ENCODE data around the gene IGSF6. TPM values are rescaled to one million over a fixed set of nuclear protein-coding genes. Genes with fewer than 3 reads are reported as not detected.
"Not testable (repeated sequence)": the region's sequence is repeated elsewhere in the genome, so short reads cannot be mapped to it uniquely, and the experiment has no call there.

Gene IGSF6
- total RNA-seq, 8 experiments from 2014 or later = 0.46 to 7.4 (median 1.0) TPM

GRCh38 chr16:21619765-21620425 lies 32.5 kb downstream of the IGSF6 start:
- in situ Hi-C loops (cut with MboI; ENCODE audit: low pct_unique_long_range_greater_than_20kb in 2 of 9, low sequenced_read_pairs in 9 of 9, unreplicated experiment in 9 of 9) = no loop called here
- no peak overlapping the region for H3K27ac ChIP-seq
- ATAC-seq (replicated peaks in 6 of 8) = no peak
- no peaks in the 10 kb centered on the region for H3K4me1 ChIP-seq (replicated peaks in 1 of 2)
- no peak overlapping the region for H3K4me3 ChIP-seq
- WGBS, 10 experiments = 71 to 100% (median 92%) methylated on average over 2 to 4 of the region's 4 CpGs; no CpG with 5 or more reads in 3 of the 10 experiments

GRCh38 chr16:21618281-21618680 lies 34.1 kb downstream of the IGSF6 start:
- Histone ChIP-seq H3K4me1 (replicated peaks in 1 of 2) (no peaks in the 10 kb centered on the region), H3K4me3 (no peak overlapping the region), H3K27ac (no peak overlapping the region)
- no peak for ATAC-seq (replicated peaks in 6 of 8)
- 90 to 100% (median 95%) methylated on average over 4 to 5 of the region's 5 CpGs; no CpG with 5 or more reads in 2 of the 10 experiments for WGBS, 10 experiments
- in situ Hi-C loops (cut with MboI; ENCODE audit: low pct_unique_long_range_greater_than_20kb in 2 of 9, low sequenced_read_pairs in 9 of 9, unreplicated experiment in 9 of 9) = no loop called here

GRCh38 chr16:21617607-21618006 lies 34.8 kb downstream of the IGSF6 start:
- peak in 2 of 8 experiments; percentile 48 to 67 for ATAC-seq (replicated peaks in 6 of 8)
- Histone ChIP-seq H3K4me3 (no peak overlapping the region), H3K27ac (no peak overlapping the region), H3K4me1 (replicated peaks in 1 of 2) (peaks cover 0 to 2% of the 10 kb centered on the region in 2 donors)
- WGBS, 10 experiments = 100% methylated on average over 1 of the region's 3 CpGs; no CpG with 5 or more reads in 9 of the 10 experiments
- in situ Hi-C loops (cut with MboI; ENCODE audit: low pct_unique_long_range_greater_than_20kb in 2 of 9, low sequenced_read_pairs in 9 of 9, unreplicated experiment in 9 of 9) = no loop called here

- Histone ChIP-seq H3K4me3 (no peak overlapping the region), H3K27ac (no peak overlapping the region), H3K4me1 (replicated peaks in 1 of 2) (peaks cover 16 to 29% of the 10 kb centered on the region in 2 donors)
- in situ Hi-C loops (cut with MboI; ENCODE audit: low pct_unique_long_range_greater_than_20kb in 2 of 9, low sequenced_read_pairs in 9 of 9, unreplicated experiment in 9 of 9) = no loop called here
- WGBS, 10 experiments = 83 to 100% (median 100%) methylated on average over 1 to 3 of the region's 3 CpGs; no CpG with 5 or more reads in 3 of the 10 experiments
- ATAC-seq (replicated peaks in 6 of 8) = no peak
Observed at GRCh38 chr16:21614896-21615295, 37.5 kb downstream of the IGSF6 start.

GRCh38 chr16:21613781-21614180 lies 38.6 kb downstream of the IGSF6 start:
- WGBS, 10 experiments = 86 to 100% (median 100%) methylated on average over 1 to 2 of the region's 2 CpGs; no CpG with 5 or more reads in 1 of the 10 experiments
- Histone ChIP-seq H3K4me3 (no peak overlapping the region), H3K27ac (no peak overlapping the region), H3K4me1 (replicated peaks in 1 of 2) (peaks cover 16 to 40% of the 10 kb centered on the region in 2 donors)
- in situ Hi-C loops (cut with MboI; ENCODE audit: low pct_unique_long_range_greater_than_20kb in 2 of 9, low sequenced_read_pairs in 9 of 9, unreplicated experiment in 9 of 9) = no loop called here
- ATAC-seq (replicated peaks in 6 of 8) = no peak

GRCh38 chr16:21613361-21613760 lies 39.0 kb downstream of the IGSF6 start:
- H3K4me1 ChIP-seq (replicated peaks in 1 of 2) = peaks cover 16 to 42% of the 10 kb centered on the region in 2 donors
- no peak overlapping the region for H3K4me3 ChIP-seq
- no peak for ATAC-seq (replicated peaks in 6 of 8)
- in situ Hi-C loops (cut with MboI; ENCODE audit: low pct_unique_long_range_greater_than_20kb in 2 of 9, low sequenced_read_pairs in 9 of 9, unreplicated experiment in 9 of 9) = no loop called here
- 90 to 100% (median 96%) methylated on average over 2 to 4 of the region's 4 CpGs; no CpG with 5 or more reads in 3 of the 10 experiments for WGBS, 10 experiments
- no peak overlapping the region for H3K27ac ChIP-seq

- 21 to 100% (median 67%) methylated on average over 1 to 4 of the region's 7 CpGs; no CpG with 5 or more reads in 1 of the 10 experiments for WGBS, 10 experiments
- ATAC-seq (replicated peaks in 6 of 8) = peak; percentile 22 to 77 (median 52)
Observed at GRCh38 chr16:21611556-21612384, 40.6 kb downstream of the IGSF6 start.

GRCh38 chr16:21611198-21611555 lies 41.2 kb downstream of the IGSF6 start:
- ATAC-seq (replicated peaks in 6 of 8) = no peak
- H3K4me3 ChIP-seq = no peak overlapping the region
- no peak overlapping the region for H3K27ac ChIP-seq
- 0 to 82% (median 63%) methylated on average over 2 to 4 of the region's 4 CpGs; no CpG with 5 or more reads in 1 of the 10 experiments for WGBS, 10 experiments
- H3K4me1 ChIP-seq (replicated peaks in 1 of 2) = peaks cover 16 to 42% of the 10 kb centered on the region in 2 donors
- in situ Hi-C loops (cut with MboI; ENCODE audit: low pct_unique_long_range_greater_than_20kb in 2 of 9, low sequenced_read_pairs in 9 of 9, unreplicated experiment in 9 of 9) = no loop called here

More at GRCh38 chr16:21611556-21612384, 40.6 kb downstream of the IGSF6 start:
- H3K4me3 ChIP-seq = no peak overlapping the region
- peaks cover 16 to 42% of the 10 kb centered on the region in 2 donors for H3K4me1 ChIP-seq (replicated peaks in 1 of 2)
- in situ Hi-C loops (cut with MboI; ENCODE audit: low pct_unique_long_range_greater_than_20kb in 2 of 9, low sequenced_read_pairs in 9 of 9, unreplicated experiment in 9 of 9) = no loop called here
- no peak overlapping the region for H3K27ac ChIP-seq

- H3K4me3 ChIP-seq = no peak overlapping the region
- in situ Hi-C loops (cut with MboI; ENCODE audit: low pct_unique_long_range_greater_than_20kb in 2 of 9, low sequenced_read_pairs in 9 of 9, unreplicated experiment in 9 of 9) = no loop called here
Observed at GRCh38 chr16:21610766-21611165, 41.6 kb downstream of the IGSF6 start.

GRCh38 chr16:21610006-21610544 lies 42.3 kb downstream of the IGSF6 start:
- no peak overlapping the region for H3K4me3 ChIP-seq
- H3K27ac ChIP-seq = peak overlapping the region in 1 of 2 donors; percentile 61
- 17 to 100% (median 48%) methylated on average over 1 to 3 of the region's 3 CpGs; no CpG with 5 or more reads in 2 of the 10 experiments for WGBS, 10 experiments
- H3K4me1 ChIP-seq (replicated peaks in 1 of 2) = peaks cover 16 to 42% of the 10 kb centered on the region in 2 donors
- peak in 5 of 8 experiments; percentile 27 to 92 (median 80) for ATAC-seq (replicated peaks in 6 of 8)
- in situ Hi-C loops (cut with MboI; ENCODE audit: low pct_unique_long_range_greater_than_20kb in 2 of 9, low sequenced_read_pairs in 9 of 9, unreplicated experiment in 9 of 9) = no loop called here

More at GRCh38 chr16:21610766-21611165, 41.6 kb downstream of the IGSF6 start:
- peaks cover 16 to 42% of the 10 kb centered on the region in 2 donors for H3K4me1 ChIP-seq (replicated peaks in 1 of 2)
- ATAC-seq (replicated peaks in 6 of 8) = no peak
- no peak overlapping the region for H3K27ac ChIP-seq
- 61 to 100% (median 78%) methylated on average over 2 of the region's 2 CpGs; no CpG with 5 or more reads in 4 of the 10 experiments for WGBS, 10 experiments

GRCh38 chr16:21608639-21609328 lies 43.6 kb downstream of the IGSF6 start:
- Histone ChIP-seq H3K4me1 (replicated peaks in 1 of 2) (peaks cover 28 to 54% of the 10 kb centered on the region in 2 donors), H3K27ac (no peak overlapping the region), H3K4me3 (no peak overlapping the region)
- 60 to 100% (median 100%) methylated on average over 1 to 3 of the region's 3 CpGs; no CpG with 5 or more reads in 2 of the 10 experiments for WGBS, 10 experiments
- ATAC-seq (replicated peaks in 6 of 8) = no peak
- in situ Hi-C loops (cut with MboI; ENCODE audit: low pct_unique_long_range_greater_than_20kb in 2 of 9, low sequenced_read_pairs in 9 of 9, unreplicated experiment in 9 of 9) = no loop called here

- ATAC-seq (replicated peaks in 6 of 8); H3K27ac ChIP-seq; H3K4me3 ChIP-seq; in situ Hi-C loops (cut with MboI; ENCODE audit: low pct_unique_long_range_greater_than_20kb in 2 of 9, low sequenced_read_pairs in 9 of 9, unreplicated experiment in 9 of 9): not testable (repeated sequence)
- WGBS, 10 experiments = 60 to 100% (median 100%) methylated on average over 1 to 8 of the region's 8 CpGs; no CpG with 5 or more reads in 2 of the 10 experiments
- H3K4me1 ChIP-seq (replicated peaks in 1 of 2) = peaks cover 26 to 51% of the 10 kb centered on the region in 2 donors
Observed at GRCh38 chr16:21605848-21606247, 46.6 kb downstream of the IGSF6 start.
